ENCODE results near the gene NLGN4Y.

NLGN4Y gene

DNA sequence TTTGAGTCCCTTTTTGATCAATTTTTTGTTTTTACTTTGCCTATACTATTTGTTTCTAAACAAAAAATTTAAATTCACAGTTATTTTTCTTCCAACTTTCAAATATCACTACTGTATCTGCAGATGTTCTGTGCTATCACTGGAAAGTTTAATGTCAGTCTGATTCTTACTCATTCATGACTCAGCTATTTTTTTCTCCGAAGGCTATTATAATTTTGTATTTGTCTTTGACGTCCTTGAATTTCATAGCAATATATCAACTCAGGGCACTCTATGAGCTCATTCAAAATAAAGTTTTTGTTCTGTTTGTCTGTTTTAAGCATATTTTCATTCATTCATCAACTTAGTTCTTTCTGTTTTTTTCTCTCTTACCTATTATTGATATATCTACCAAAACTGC, 273.7 kb downstream of the NLGN4Y start:
- TF ChIP-seq, protein P1, sequence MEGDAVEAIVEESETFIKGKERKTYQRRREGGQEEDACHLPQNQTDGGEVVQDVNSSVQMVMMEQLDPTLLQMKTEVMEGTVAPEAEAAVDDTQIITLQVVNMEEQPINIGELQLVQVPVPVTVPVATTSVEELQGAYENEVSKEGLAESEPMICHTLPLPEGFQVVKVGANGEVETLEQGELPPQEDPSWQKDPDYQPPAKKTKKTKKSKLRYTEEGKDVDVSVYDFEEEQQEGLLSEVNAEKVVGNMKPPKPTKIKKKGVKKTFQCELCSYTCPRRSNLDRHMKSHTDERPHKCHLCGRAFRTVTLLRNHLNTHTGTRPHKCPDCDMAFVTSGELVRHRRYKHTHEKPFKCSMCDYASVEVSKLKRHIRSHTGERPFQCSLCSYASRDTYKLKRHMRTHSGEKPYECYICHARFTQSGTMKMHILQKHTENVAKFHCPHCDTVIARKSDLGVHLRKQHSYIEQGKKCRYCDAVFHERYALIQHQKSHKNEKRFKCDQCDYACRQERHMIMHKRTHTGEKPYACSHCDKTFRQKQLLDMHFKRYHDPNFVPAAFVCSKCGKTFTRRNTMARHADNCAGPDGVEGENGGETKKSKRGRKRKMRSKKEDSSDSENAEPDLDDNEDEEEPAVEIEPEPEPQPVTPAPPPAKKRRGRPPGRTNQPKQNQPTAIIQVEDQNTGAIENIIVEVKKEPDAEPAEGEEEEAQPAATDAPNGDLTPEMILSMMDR (IDR thresholded peaks at IDR 0.05; ENCODE audit: control insufficient read depth, extremely low read depth, insufficient read depth): no peak
- DNase-seq (ENCODE audit: low read depth): no peak
- H3K4me3 ChIP-seq (ENCODE audit: low read depth, low read length): no peak overlapping the region

DNA sequence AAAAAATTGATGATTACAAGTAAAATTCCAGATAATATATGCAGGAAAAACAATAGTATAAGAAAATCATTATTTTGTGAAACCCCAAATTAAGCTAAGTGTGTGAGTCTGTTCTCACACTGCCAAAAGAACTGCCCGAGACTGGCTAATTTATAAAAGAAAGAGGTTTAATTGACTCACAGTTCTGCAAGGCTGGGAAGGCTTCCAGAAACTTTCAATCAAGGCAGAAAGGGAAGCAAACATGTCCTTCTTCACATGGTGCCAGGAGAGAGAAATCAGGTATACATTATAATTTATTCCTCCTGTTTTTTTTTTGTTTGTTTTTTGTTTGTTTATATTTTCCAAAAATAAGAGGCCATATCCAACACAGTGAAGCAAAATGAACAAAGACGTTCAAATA, 276.8 kb downstream of the NLGN4Y start:
- H3K4me3 ChIP-seq (ENCODE audit: low read depth, low read length): no peak overlapping the region
- no peak for DNase-seq (ENCODE audit: low read depth)
- TF ChIP-seq, protein P1 (IDR thresholded peaks at IDR 0.05; ENCODE audit: control insufficient read depth, extremely low read depth, insufficient read depth): no peak

DNA sequence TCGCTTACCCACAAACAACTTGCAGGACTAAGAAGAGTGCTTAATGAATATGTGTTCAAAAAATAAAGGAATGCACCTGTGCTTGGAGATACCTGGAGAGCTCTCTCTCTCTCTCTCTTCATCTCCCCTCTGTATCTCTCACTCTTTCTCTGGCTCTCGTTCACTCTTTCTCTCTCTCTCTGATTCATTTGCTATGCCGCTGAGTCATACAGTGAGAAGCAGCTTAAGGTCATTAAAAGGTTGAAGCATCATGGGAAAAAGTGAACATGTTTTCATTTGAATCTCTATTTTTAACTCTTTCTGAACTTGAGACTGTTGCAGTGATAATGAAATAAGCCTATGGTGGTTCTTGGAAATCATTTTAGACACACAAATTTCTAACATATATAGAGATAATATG, 277.8 kb downstream of the NLGN4Y start:
- H3K4me3 ChIP-seq (ENCODE audit: low read depth, low read length): no peak overlapping the region
- TF ChIP-seq, protein P1 (IDR thresholded peaks at IDR 0.05; ENCODE audit: control insufficient read depth, extremely low read depth, insufficient read depth): no peak
- no peak for DNase-seq (ENCODE audit: low read depth)

DNA sequence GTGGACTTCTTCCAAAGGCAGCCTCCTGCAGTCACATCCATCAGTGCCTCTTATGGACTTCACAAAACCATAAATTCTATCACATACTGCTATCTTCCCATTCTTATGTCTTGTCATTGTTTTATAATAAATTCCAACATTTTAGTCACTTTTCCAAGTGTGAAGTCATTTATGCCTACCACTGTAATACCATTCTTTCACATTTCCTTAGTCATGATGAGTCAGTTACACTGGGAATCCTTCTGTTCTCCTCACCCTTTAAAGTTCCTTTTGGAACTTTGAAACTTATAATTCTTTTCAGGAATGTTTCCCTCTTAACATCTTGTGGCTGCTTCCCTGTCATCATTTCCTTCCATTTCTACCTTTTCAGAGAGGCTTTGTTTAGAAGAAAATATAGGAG, 279.7 kb downstream of the NLGN4Y start:
- DNase-seq (ENCODE audit: low read depth): no peak
- H3K4me3 ChIP-seq (ENCODE audit: low read depth, low read length): no peak overlapping the region
- TF ChIP-seq, protein P1 (IDR thresholded peaks at IDR 0.05; ENCODE audit: control insufficient read depth, extremely low read depth, insufficient read depth): no peak

DNA sequence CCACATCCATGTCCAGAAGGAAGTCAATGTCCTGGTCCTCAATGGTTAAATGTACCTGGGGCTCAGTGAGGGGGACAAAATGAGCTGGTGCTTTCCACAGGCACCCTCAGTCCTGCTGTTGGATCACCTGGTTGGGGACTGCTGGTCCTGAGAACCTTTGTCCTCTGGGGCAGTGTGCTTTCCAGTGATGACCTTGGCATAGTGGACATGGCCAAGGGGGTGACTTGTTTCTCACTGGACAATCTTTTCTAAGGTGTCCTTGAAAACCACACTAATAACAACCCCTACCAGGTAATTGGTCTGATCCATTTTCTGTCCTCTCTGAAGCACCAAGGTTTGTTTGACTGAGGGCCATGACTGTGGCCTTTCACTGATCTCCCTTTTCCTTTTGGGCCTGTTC, 294.1 kb downstream of the NLGN4Y start:
- DNase-seq (ENCODE audit: low read depth): no peak
- H3K4me3 ChIP-seq (ENCODE audit: low read depth, low read length): no peak overlapping the region
- TF ChIP-seq, protein P1 (IDR thresholded peaks at IDR 0.05; ENCODE audit: control insufficient read depth, extremely low read depth, insufficient read depth): no peak

DNA sequence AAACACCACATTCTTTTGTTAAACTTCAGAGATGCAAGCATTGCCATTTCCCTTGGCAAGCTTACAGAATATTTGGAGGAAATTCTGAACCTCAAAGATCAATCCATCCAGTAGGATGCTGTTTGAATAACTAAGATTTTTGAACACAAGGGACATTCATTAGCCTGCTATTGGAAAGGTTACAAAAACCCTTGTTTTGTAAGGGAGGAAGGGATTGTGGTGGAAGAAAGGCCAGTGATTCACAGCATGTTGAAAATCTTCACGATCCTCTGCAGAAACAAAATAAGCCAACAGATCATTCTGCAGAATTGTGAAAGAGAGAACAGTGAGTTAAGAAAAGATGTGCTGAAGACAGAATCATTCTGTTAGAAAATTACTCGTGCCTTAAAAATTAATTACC, 297.9 kb downstream of the NLGN4Y start:
- H3K4me3 ChIP-seq (ENCODE audit: low read depth, low read length): no peak overlapping the region
- no peak for DNase-seq (ENCODE audit: low read depth)
- TF ChIP-seq, protein P1 (IDR thresholded peaks at IDR 0.05; ENCODE audit: control insufficient read depth, extremely low read depth, insufficient read depth): no peak

DNA sequence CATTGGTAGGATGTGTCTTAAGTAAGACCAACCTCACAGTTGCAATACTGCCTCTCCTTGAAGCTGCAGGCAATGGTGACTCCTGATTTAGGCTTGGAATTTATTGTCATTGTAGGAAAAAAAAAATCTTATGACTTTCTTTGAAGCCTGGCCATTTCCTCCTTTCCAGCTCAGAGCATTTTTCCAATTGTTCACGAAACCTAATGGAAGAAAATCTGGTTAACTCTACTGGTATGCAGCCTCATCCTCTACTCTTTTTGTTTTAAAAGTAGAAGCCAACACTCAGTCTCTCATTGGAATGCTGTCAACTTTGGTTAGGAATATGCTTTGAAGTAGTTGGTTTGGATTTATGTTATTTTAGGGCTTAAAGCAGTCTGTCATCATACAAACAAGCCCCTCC, 298.6 kb downstream of the NLGN4Y start:
- DNase-seq (ENCODE audit: low read depth): no peak

More for the DNA sequence above, 298.6 kb downstream of the NLGN4Y start:
- H3K4me3 ChIP-seq (ENCODE audit: low read depth, low read length): no peak overlapping the region
- TF ChIP-seq, protein P1 (IDR thresholded peaks at IDR 0.05; ENCODE audit: control insufficient read depth, extremely low read depth, insufficient read depth): no peak
